HepG2 (cell line): Measurements from ENCODE around the gene XPR1. TPM values are rescaled to one million over a fixed set of nuclear protein-coding genes. Genes with fewer than 3 reads are reported as not detected.

Experiments used
- GPN1 ChIP-seq: sonication (generic); formaldehyde crosslinking; IDR thresholded peaks from 2 replicates; pipeline ENCODE4 v1.5.1; 2020; ENCODE audit warnings: missing genetic modification reagents, borderline replicate concordance
- HES4 ChIP-seq: sonication (generic); formaldehyde crosslinking; IDR thresholded peaks from 2 replicates; pipeline ENCODE4 v1.9.0; 2021; ENCODE audit warnings: mild to moderate bottlenecking, missing genetic modification reagents, borderline replicate concordance
- NONO ChIP-seq, 2 experiments: fragments of 450-650 bp in 1 of 2; sonication (generic) in 1 of 2; formaldehyde crosslinking in 1 of 2; IDR thresholded peaks in 1 of 2; conservative IDR thresholded peaks in 1 of 2; 2 replicates each; pipeline versions ENCODE4 v1.6.1 to v1.8.0; 2017 to 2022; ENCODE audit warnings: mild to moderate bottlenecking in 1 of 2, missing genetic modification reagents in 1 of 2, moderate library complexity in 1 of 2
- RBM22 ChIP-seq: fragments of 200-400 bp; formaldehyde crosslinking; optimal IDR thresholded peaks from 2 replicates; pipeline ENCODE3; 2017; ENCODE audit warnings: mild to moderate bottlenecking, low read length, moderate library complexity
- SETDB1 ChIP-seq: sonication (generic); formaldehyde crosslinking; IDR thresholded peaks from 2 replicates; pipeline ENCODE4 v1.5.1; 2020; ENCODE audit warnings: missing genetic modification reagents, mild to moderate bottlenecking, borderline replicate concordance
- SOX13 ChIP-seq, 3 experiments: fragments of 450-650 bp in 1 of 3; sonication (generic) in 1 of 3; formaldehyde crosslinking in 1 of 3; IDR thresholded peaks in 2 of 3; conservative IDR thresholded peaks in 1 of 3; 2 replicates each; pipeline versions ENCODE4 v1.5.0 to v1.6.1; 2016 to 2020; ENCODE audit warnings: antibody characterized with exemption in 1 of 3, mild to moderate bottlenecking in 1 of 3, missing compliant biosample characterization in 1 of 3, missing genetic modification reagents in 1 of 3, moderate library complexity in 1 of 3
- SOX5 ChIP-seq: IDR thresholded peaks from 2 replicates; pipeline ENCODE4 v1.6.1; 2016; ENCODE audit warnings: borderline replicate concordance
- TAF1 ChIP-seq: sonication (generic); formaldehyde crosslinking; IDR thresholded peaks from 2 replicates; pipeline ENCODE4 v1.4.0; 2020; ENCODE audit warnings: missing genetic modification reagents
- TGIF2 ChIP-seq: IDR thresholded peaks from 2 replicates; pipeline ENCODE4 v1.6.1; 2016; ENCODE audit warnings: control low read depth, missing compliant biosample characterization
- TMF1 ChIP-seq: sonication (generic); formaldehyde crosslinking; IDR thresholded peaks from 2 replicates; pipeline ENCODE4 v1.8.1; 2022; ENCODE audit warnings: low read depth, missing genetic modification reagents
- ZFP36 ChIP-seq: fragments of 150-350 bp; IDR thresholded peaks from 2 replicates; pipeline ENCODE4 v1.6.1; 2018; ENCODE audit warnings: borderline replicate concordance, low read length, low read depth; ENCODE audit not compliant: partially characterized antibody
- ZNF768 ChIP-seq: sonication (generic); formaldehyde crosslinking; IDR thresholded peaks from 2 replicates; pipeline ENCODE4 v1.4.0; 2020; ENCODE audit warnings: missing genetic modification reagents
- ZNF83 ChIP-seq: sonication (generic); formaldehyde crosslinking; IDR thresholded peaks from 2 replicates; pipeline ENCODE4 v1.4.0; 2020; ENCODE audit warnings: missing genetic modification reagents, mild to moderate bottlenecking, borderline replicate concordance
- polyA plus RNA-seq, 8 experiments: library from polyadenylated mRNA; depleted of rRNA in 3 of 8; stranded (reverse) in 7 of 8; unstranded in 1 of 8; fragments of >200 nt; fragmentation: Illumina TruSeq in 4 of 8; extraction: Trizol in 4 of 8; gene quantifications; 2 replicates each; pipeline versions ENCODE4 v1.2.1 to v1.2.3, GENCODE V29; 2011 to 2016; ENCODE audit warnings: low read depth in 4 of 8, missing spikeins in 1 of 8, mixed read lengths in 1 of 8; ENCODE audit not compliant: insufficient read depth in 1 of 8
- total RNA-seq, 5 experiments: library from RNA; depleted of rRNA; stranded (reverse); fragments of >200 nt; fragmentation: Illumina TruSeq; extraction: Trizol; gene quantifications; 2 replicates each; pipeline ENCODE4 v1.2.3, GENCODE V29; 2016; ENCODE audit warnings: low read depth in 1 of 5
- TF ChIP-seq, protein P1 (sequence below): sonication (generic); formaldehyde crosslinking; IDR thresholded peaks from 2 replicates; pipeline ENCODE4 v1.4.0; 2020; ENCODE audit warnings: missing genetic modification reagents
- TF ChIP-seq, protein P2 (sequence below): sonication (generic); formaldehyde crosslinking; IDR thresholded peaks from 2 replicates; pipeline ENCODE4 v1.4.0; 2020; ENCODE audit warnings: missing genetic modification reagents
- TF ChIP-seq, protein P3 (sequence below): sonication (generic); formaldehyde crosslinking; IDR thresholded peaks from 2 replicates; pipeline ENCODE4 v1.4.0; 2020; ENCODE audit warnings: mild to moderate bottlenecking, low read depth, missing genetic modification reagents
- TF ChIP-seq, protein P4 (sequence below): fragments of 450-650 bp; IDR thresholded peaks from 2 replicates; pipeline ENCODE4 v1.6.1; 2017; ENCODE audit warnings: mild to moderate bottlenecking
- TF ChIP-seq, protein P5 (sequence below): sonication (generic); formaldehyde crosslinking; IDR thresholded peaks from 2 replicates; pipeline ENCODE4 v1.8.1; 2022; ENCODE audit warnings: mild to moderate bottlenecking, missing genetic modification reagents

Gene XPR1
- total and polyA plus RNA-seq, 2 of the 13 experiments (the other 11 are each of a cell fraction or from before 2014, with no cell fraction given) = 22.3 to 23.6 TPM

DNA sequence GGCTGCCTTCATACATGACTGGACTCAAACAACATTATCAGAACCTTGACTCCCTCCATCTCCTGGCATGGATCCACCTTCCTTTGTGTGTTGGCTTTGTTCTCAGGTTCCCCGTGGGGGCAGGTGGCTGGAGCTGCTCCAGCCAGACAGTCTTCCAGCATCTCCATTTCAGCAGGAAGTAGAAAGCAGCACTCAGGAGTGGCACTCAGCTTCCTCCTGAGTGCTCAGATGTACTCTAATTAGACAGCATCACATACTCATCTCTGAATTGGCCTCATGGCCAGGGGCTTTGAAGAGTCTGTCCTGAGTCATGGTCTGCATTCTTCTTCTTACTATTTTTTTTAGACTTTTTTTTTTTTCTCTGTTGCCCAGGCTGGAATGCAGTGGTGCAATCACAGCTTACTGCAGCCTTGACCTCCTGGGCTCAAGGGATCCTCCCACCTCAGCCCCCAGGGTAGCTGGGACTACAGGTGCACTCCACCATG lies 45.1 kb upstream of the XPR1 start (continued):
- TF ChIP-seq, protein P1, sequence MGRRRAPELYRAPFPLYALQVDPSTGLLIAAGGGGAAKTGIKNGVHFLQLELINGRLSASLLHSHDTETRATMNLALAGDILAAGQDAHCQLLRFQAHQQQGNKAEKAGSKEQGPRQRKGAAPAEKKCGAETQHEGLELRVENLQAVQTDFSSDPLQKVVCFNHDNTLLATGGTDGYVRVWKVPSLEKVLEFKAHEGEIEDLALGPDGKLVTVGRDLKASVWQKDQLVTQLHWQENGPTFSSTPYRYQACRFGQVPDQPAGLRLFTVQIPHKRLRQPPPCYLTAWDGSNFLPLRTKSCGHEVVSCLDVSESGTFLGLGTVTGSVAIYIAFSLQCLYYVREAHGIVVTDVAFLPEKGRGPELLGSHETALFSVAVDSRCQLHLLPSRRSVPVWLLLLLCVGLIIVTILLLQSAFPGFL (CRISPR knock-in tag) = no peak
- TF ChIP-seq TGIF2 (CRISPR knock-in tag) (no peak), SOX13 (IDR thresholded peaks at IDR 0.05) (peak; percentile 11; the same call in 1 of the 2 replicates), SOX13 (CRISPR knock-in tag; conservative IDR thresholded peaks at IDR 0.05 in 1 of 2, IDR thresholded peaks at IDR 0.05 in 1 of 2) (peak in 1 of 2 experiments; percentile 84; a peak in 2 of 4 replicates), GPN1 (CRISPR knock-in tag) (no peak), SETDB1 (no peak), NONO (IDR thresholded peaks at IDR 0.05) (no peak), NONO (CRISPR knock-in tag; conservative IDR thresholded peaks at IDR 0.05) (no peak), TMF1 (CRISPR knock-in tag) (no peak), RBM22 (no peak), ZNF83 (no peak), SOX5 (CRISPR knock-in tag) (peak; percentile 52; the same call in 1 of the 2 replicates), TAF1 (CRISPR knock-in tag) (no peak), HES4 (CRISPR knock-in tag) (no peak), ZNF768 (CRISPR knock-in tag) (no peak), ZFP36 (no peak)
- TF ChIP-seq, protein P2, sequence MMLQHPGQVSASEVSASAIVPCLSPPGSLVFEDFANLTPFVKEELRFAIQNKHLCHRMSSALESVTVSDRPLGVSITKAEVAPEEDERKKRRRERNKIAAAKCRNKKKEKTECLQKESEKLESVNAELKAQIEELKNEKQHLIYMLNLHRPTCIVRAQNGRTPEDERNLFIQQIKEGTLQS (CRISPR knock-in tag) = no peak
- TF ChIP-seq, protein P3, sequence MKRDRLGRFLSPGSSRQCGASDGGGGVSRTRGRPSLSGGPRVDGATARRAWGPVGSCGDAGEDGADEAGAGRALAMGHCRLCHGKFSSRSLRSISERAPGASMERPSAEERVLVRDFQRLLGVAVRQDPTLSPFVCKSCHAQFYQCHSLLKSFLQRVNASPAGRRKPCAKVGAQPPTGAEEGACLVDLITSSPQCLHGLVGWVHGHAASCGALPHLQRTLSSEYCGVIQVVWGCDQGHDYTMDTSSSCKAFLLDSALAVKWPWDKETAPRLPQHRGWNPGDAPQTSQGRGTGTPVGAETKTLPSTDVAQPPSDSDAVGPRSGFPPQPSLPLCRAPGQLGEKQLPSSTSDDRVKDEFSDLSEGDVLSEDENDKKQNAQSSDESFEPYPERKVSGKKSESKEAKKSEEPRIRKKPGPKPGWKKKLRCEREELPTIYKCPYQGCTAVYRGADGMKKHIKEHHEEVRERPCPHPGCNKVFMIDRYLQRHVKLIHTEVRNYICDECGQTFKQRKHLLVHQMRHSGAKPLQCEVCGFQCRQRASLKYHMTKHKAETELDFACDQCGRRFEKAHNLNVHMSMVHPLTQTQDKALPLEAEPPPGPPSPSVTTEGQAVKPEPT (CRISPR knock-in tag) = no peak
- TF ChIP-seq, protein P4, sequence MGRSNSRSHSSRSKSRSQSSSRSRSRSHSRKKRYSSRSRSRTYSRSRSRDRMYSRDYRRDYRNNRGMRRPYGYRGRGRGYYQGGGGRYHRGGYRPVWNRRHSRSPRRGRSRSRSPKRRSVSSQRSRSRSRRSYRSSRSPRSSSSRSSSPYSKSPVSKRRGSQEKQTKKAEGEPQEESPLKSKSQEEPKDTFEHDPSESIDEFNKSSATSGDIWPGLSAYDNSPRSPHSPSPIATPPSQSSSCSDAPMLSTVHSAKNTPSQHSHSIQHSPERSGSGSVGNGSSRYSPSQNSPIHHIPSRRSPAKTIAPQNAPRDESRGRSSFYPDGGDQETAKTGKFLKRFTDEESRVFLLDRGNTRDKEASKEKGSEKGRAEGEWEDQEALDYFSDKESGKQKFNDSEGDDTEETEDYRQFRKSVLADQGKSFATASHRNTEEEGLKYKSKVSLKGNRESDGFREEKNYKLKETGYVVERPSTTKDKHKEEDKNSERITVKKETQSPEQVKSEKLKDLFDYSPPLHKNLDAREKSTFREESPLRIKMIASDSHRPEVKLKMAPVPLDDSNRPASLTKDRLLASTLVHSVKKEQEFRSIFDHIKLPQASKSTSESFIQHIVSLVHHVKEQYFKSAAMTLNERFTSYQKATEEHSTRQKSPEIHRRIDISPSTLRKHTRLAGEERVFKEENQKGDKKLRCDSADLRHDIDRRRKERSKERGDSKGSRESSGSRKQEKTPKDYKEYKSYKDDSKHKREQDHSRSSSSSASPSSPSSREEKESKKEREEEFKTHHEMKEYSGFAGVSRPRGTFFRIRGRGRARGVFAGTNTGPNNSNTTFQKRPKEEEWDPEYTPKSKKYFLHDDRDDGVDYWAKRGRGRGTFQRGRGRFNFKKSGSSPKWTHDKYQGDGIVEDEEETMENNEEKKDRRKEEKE = no peak
- TF ChIP-seq, protein P5, sequence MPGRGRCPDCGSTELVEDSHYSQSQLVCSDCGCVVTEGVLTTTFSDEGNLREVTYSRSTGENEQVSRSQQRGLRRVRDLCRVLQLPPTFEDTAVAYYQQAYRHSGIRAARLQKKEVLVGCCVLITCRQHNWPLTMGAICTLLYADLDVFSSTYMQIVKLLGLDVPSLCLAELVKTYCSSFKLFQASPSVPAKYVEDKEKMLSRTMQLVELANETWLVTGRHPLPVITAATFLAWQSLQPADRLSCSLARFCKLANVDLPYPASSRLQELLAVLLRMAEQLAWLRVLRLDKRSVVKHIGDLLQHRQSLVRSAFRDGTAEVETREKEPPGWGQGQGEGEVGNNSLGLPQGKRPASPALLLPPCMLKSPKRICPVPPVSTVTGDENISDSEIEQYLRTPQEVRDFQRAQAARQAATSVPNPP (CRISPR knock-in tag) = no peak
